AG04450 (cell line): Measurements from ENCODE around the gene NEGR1. TPM values are rescaled to one million over a fixed set of nuclear protein-coding genes. Genes with fewer than 3 reads are reported as not detected.

ENCODE experiments used
- CTCF ChIA-PET: fragments of 300-600, 350-600 bp; formaldehyde crosslinking; extraction: SDS; loops from one replicate; lab custom pipeline; 2022; ENCODE audit warnings: antibody characterized with exemption, inconsistent platforms; lab: Charles Lee
- POLR2A ChIA-PET: fragments of 350-600 bp; formaldehyde crosslinking; extraction: SDS; loops from one replicate; lab custom pipeline; 2021; ENCODE audit warnings: antibody characterized with exemption, inconsistent platforms; lab: Yijun Ruan, JAX
- DNase-seq: peaks from one replicate; pipeline ENCODE4 v3.0.0-alpha.2; 2011; ENCODE audit warnings: low read depth, low spot score
- H3K27ac ChIP-seq: one replicate; pipeline ENCODE4 v1.5.1; 2012; ENCODE audit warnings: low read depth, low read length, control low read depth
- H3K27me3 ChIP-seq: one replicate; pipeline ENCODE4 v1.6.0; 2012; ENCODE audit warnings: low read length; ENCODE audit not compliant: control insufficient read depth, insufficient read depth
- H3K4me3 ChIP-seq: 2 replicates; pipeline ENCODE4 v1.5.1; 2011; ENCODE audit warnings: mild to moderate bottlenecking, low read depth, low read length, control low read depth
- H3K9me3 ChIP-seq: 2 replicates; pipeline ENCODE4 v1.5.1; 2012; ENCODE audit warnings: low read length; ENCODE audit not compliant: control insufficient read depth, insufficient read depth
- CTCF ChIP-seq: IDR thresholded peaks from 2 replicates; pipeline ENCODE4 v1.5.1; 2011; ENCODE audit warnings: low read depth, low read length, control low read depth, inconsistent platforms
- polyA plus RNA-seq: library from polyadenylated mRNA; depleted of rRNA; stranded (reverse); fragments of >200 nt; gene quantifications from 2 replicates; pipeline ENCODE4 v1.2.3, GENCODE V29; 2011

The NEGR1 gene
- polyA plus RNA-seq, 1 experiment = 11.3 TPM

GRCh38 chr1:71817028-71817427, 465.3 kb downstream of the NEGR1 start:
- H3K4me3 ChIP-seq = no peak overlapping the region
- POLR2A ChIA-PET = no interaction called here
- no peak overlapping the region for H3K27ac ChIP-seq
- TF ChIP-seq CTCF = no peak
- DNase-seq = no peak
- CTCF ChIA-PET = no interaction called here
- H3K9me3 ChIP-seq = no peaks in the 10 kb centered on the region
- H3K27me3 ChIP-seq = no peaks in the 10 kb centered on the region

- ChIA-PET POLR2A (no interaction called here), CTCF (no interaction called here)
- Histone ChIP-seq H3K4me3 (no peak overlapping the region), H3K27me3 (no peaks in the 10 kb centered on the region), H3K9me3 (no peaks in the 10 kb centered on the region), H3K27ac (no peak overlapping the region)
- TF ChIP-seq CTCF = no peak
- DNase-seq = no peak
Measured at GRCh38 chr1:71809085-71809484, 473.3 kb downstream of the NEGR1 start.

GRCh38 chr1:71804140-71804539, 478.2 kb downstream of the NEGR1 start:
- Histone ChIP-seq H3K27me3 (no peaks in the 10 kb centered on the region), H3K4me3 (no peak overlapping the region), H3K27ac (no peak overlapping the region), H3K9me3 (no peaks in the 10 kb centered on the region)
- CTCF ChIA-PET = no interaction called here
- DNase-seq = no peak
- POLR2A ChIA-PET = no interaction called here
- no peak for TF ChIP-seq CTCF

- Histone ChIP-seq H3K27me3 (no peaks in the 10 kb centered on the region), H3K27ac (no peak overlapping the region), H3K4me3 (no peak overlapping the region), H3K9me3 (no peaks in the 10 kb centered on the region)
- TF ChIP-seq CTCF = no peak
- POLR2A ChIA-PET = no interaction called here
- CTCF ChIA-PET = no interaction called here
- no peak for DNase-seq
Measured at GRCh38 chr1:71796006-71796405, 486.3 kb downstream of the NEGR1 start.

- TF ChIP-seq CTCF = no peak
- ChIA-PET CTCF (no interaction called here), POLR2A (no interaction called here)
- Histone ChIP-seq H3K9me3 (no peaks in the 10 kb centered on the region), H3K27me3 (no peaks in the 10 kb centered on the region), H3K4me3 (no peak overlapping the region), H3K27ac (no peak overlapping the region)
- no peak for DNase-seq
Measured at GRCh38 chr1:71792264-71792663, 490.1 kb downstream of the NEGR1 start.
